ENCODE measurements around the gene WARS2.

DNA sequence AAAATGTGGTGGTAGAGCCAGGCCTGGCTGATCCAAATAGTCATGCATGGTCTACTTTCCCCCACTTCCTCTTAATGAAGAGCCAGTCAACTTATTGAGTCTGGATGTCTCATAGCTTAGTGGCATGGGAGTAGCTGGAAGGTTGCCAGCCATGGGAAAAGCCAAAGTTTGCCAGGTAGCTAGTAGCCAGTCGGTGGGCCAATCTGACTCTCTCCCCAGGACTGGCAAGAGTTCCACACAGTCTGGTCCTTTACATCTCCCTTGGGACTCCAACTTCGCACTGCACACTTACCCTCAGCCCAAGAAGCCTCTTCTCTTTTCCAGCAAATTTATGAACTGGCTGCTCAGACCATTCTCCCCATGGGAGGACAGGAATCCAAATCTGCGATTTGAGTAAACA lies 8.3 kb downstream of the WARS2 start:
- TF ChIP-seq, protein P1, sequence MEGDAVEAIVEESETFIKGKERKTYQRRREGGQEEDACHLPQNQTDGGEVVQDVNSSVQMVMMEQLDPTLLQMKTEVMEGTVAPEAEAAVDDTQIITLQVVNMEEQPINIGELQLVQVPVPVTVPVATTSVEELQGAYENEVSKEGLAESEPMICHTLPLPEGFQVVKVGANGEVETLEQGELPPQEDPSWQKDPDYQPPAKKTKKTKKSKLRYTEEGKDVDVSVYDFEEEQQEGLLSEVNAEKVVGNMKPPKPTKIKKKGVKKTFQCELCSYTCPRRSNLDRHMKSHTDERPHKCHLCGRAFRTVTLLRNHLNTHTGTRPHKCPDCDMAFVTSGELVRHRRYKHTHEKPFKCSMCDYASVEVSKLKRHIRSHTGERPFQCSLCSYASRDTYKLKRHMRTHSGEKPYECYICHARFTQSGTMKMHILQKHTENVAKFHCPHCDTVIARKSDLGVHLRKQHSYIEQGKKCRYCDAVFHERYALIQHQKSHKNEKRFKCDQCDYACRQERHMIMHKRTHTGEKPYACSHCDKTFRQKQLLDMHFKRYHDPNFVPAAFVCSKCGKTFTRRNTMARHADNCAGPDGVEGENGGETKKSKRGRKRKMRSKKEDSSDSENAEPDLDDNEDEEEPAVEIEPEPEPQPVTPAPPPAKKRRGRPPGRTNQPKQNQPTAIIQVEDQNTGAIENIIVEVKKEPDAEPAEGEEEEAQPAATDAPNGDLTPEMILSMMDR (IDR thresholded peaks at IDR 0.05): no peak
- TF ChIP-seq POLR2A (IDR thresholded peaks at IDR 0.05; ENCODE audit: low read length): no peak
- no peak for TF ChIP-seq SMC3 (IDR thresholded peaks at IDR 0.05)
- no peak for TF ChIP-seq MAFK (IDR thresholded peaks at IDR 0.05; ENCODE audit: partially characterized antibody)
- TF ChIP-seq MAZ (IDR thresholded peaks at IDR 0.05; ENCODE audit: borderline replicate concordance, low read depth, low read length): no peak
- TF ChIP-seq, protein P2, sequence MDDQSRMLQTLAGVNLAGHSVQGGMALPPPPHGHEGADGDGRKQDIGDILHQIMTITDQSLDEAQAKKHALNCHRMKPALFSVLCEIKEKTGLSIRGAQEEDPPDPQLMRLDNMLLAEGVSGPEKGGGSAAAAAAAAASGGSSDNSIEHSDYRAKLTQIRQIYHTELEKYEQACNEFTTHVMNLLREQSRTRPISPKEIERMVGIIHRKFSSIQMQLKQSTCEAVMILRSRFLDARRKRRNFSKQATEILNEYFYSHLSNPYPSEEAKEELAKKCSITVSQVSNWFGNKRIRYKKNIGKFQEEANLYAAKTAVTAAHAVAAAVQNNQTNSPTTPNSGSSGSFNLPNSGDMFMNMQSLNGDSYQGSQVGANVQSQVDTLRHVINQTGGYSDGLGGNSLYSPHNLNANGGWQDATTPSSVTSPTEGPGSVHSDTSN (IDR thresholded peaks at IDR 0.05): no peak
- TF ChIP-seq, protein P3, sequence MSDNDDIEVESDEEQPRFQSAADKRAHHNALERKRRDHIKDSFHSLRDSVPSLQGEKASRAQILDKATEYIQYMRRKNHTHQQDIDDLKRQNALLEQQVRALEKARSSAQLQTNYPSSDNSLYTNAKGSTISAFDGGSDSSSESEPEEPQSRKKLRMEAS (IDR thresholded peaks at IDR 0.05): no peak
- TF ChIP-seq RAD21 (conservative IDR thresholded peaks at IDR 0.05 in 1 of 2, IDR thresholded peaks at IDR 0.05 in 1 of 2): no peak
